DMS53 (cell line): ENCODE results near the gene WNT9B.
A peak's percentile ranks its signal among the peaks of the same experiment; 100 is the strongest.

Experiments used
- DNase-seq: peaks from one replicate; lab custom pipeline; 2025; lab: John Stamatoyannopoulos, UW

Gene WNT9B

GRCh38 chr17:46851029-46851741, at the start of gene WNT9B:
WNT9B (plus strand) TSS chr17:46851583; CDS start chr17:46851639, 56 bp downstream.
- DNase-seq: peak; percentile 94

- no peak for DNase-seq
Observed at GRCh38 chr17:46802800-46803199, 48.6 kb upstream of the WNT9B start.

- DNase-seq: no peak
Observed at GRCh38 chr17:46803544-46803943, 47.8 kb upstream of the WNT9B start.

GRCh38 chr17:46805771-46806170, 45.6 kb upstream of the WNT9B start:
- DNase-seq: no peak

- DNase-seq: no peak
Observed at GRCh38 chr17:46809110-46809571, 42.2 kb upstream of the WNT9B start.

GRCh38 chr17:46810837-46811236, 40.5 kb upstream of the WNT9B start:
- DNase-seq: no peak

- no peak for DNase-seq
Observed at GRCh38 chr17:46811978-46812583, 39.3 kb upstream of the WNT9B start.

- no peak for DNase-seq
Observed at GRCh38 chr17:46812624-46813318, 38.6 kb upstream of the WNT9B start.

- DNase-seq: no peak
Observed at GRCh38 chr17:46813920-46814319, 37.5 kb upstream of the WNT9B start.

GRCh38 chr17:46814446-46814845, 36.9 kb upstream of the WNT9B start:
- peak; percentile 20 for DNase-seq

GRCh38 chr17:46815474-46816353, 35.7 kb upstream of the WNT9B start:
- no peak for DNase-seq

GRCh38 chr17:46817151-46817900, 34.1 kb upstream of the WNT9B start:
- DNase-seq: no peak

- no peak for DNase-seq
Observed at GRCh38 chr17:46817901-46818209, 33.5 kb upstream of the WNT9B start.

- peak; percentile 84 for DNase-seq
Observed at GRCh38 chr17:46818316-46818928, 33.0 kb upstream of the WNT9B start, which contains the start of gene WNT3. WNT3 (minus strand) TSS chr17:46818692; CDS start chr17:46818597, 95 bp downstream.

GRCh38 chr17:46818929-46819859, 32.2 kb upstream of the WNT9B start:
- DNase-seq: peak; percentile 71

- no peak for DNase-seq
Observed at GRCh38 chr17:46819906-46820351, 31.5 kb upstream of the WNT9B start.

GRCh38 chr17:46820592-46821450, 30.6 kb upstream of the WNT9B start:
- peak; percentile 44 for DNase-seq

- no peak for DNase-seq
Observed at GRCh38 chr17:46821482-46822387, 29.6 kb upstream of the WNT9B start.
